MM.1S (cell line): ENCODE measurements around the gene TJP2.

Source experiments
- DNase-seq: peaks from one replicate; pipeline ENCODE4 v3.0.0-alpha.2; 2015
- H2AFZ ChIP-seq: fragments of 300-600 bp; sonication (generic); 2 replicates; pipeline ENCODE4 v1.6.0; 2016; ENCODE audit warnings: antibody characterized with exemption, low read length
- H3F3A ChIP-seq: fragments of 300-600 bp; sonication (generic); 2 replicates; pipeline ENCODE4 v1.6.1; 2016; ENCODE audit warnings: mild to moderate bottlenecking, antibody characterized with exemption, low read length, moderate library complexity, mixed read lengths; ENCODE audit not compliant: insufficient read depth
- H3K27ac ChIP-seq: fragments of 300-600 bp; sonication (generic); 2 replicates; pipeline ENCODE4 v1.5.1; 2016; ENCODE audit warnings: mild to moderate bottlenecking, low read length
- H3K27me3 ChIP-seq: fragments of 300-600 bp; sonication (generic); replicated peaks from 2 replicates; pipeline ENCODE4 v1.6.0; 2016; ENCODE audit warnings: low read length; ENCODE audit not compliant: insufficient read depth
- H3K36me3 ChIP-seq: fragments of 300-600 bp; sonication (generic); replicated peaks from 2 replicates; pipeline ENCODE4 v1.6.1; 2016; ENCODE audit warnings: mild to moderate bottlenecking, low read length, mixed read lengths; ENCODE audit not compliant: insufficient read depth
- H3K4me1 ChIP-seq: fragments of 300-600 bp; sonication (generic); 2 replicates; pipeline ENCODE4 v1.6.1; 2016; ENCODE audit warnings: low read length, mixed read lengths
- H3K4me2 ChIP-seq: fragments of 300-600 bp; sonication (generic); 2 replicates; pipeline ENCODE4 v1.6.0; 2016; ENCODE audit warnings: low read depth, low read length
- H3K4me3 ChIP-seq: fragments of 300-600 bp; sonication (generic); 2 replicates; pipeline ENCODE4 v1.5.1; 2016; ENCODE audit warnings: low read length, mixed read lengths
- H3K79me2 ChIP-seq: fragments of 300-600 bp; sonication (generic); 2 replicates; pipeline ENCODE4 v1.6.1; 2016; ENCODE audit warnings: mixed run types, low read length, mixed read lengths
- H3K9ac ChIP-seq: fragments of 300-600 bp; sonication (generic); 2 replicates; pipeline ENCODE4 v1.6.1; 2016; ENCODE audit warnings: low read length, mixed read lengths
- H3K9me2 ChIP-seq: fragments of 300-600 bp; sonication (generic); replicated peaks from 2 replicates; pipeline ENCODE4 v1.6.1; 2016; ENCODE audit warnings: mild to moderate bottlenecking, low read length, mixed read lengths; ENCODE audit not compliant: insufficient read depth
- H3K9me3 ChIP-seq: fragments of 300-600 bp; sonication (generic); replicated peaks from 2 replicates; pipeline ENCODE4 v1.6.1; 2016; ENCODE audit warnings: mild to moderate bottlenecking, low read length, mixed read lengths; ENCODE audit not compliant: insufficient read depth
- H4K20me1 ChIP-seq: fragments of 300-600 bp; sonication (generic); 2 replicates; pipeline ENCODE4 v1.6.1; 2016; ENCODE audit warnings: mild to moderate bottlenecking, low read length, moderate library complexity, mixed read lengths; ENCODE audit not compliant: insufficient read depth
- EZH2 ChIP-seq: fragments of 300-600 bp; sonication (generic); optimal IDR thresholded peaks from 2 replicates; pipeline ENCODE3; 2017; ENCODE audit warnings: low read depth, mild to moderate bottlenecking, antibody characterized with exemption, low read length, mixed read lengths
- EZH2phosphoT487 ChIP-seq: fragments of 300-600 bp; sonication (generic); IDR thresholded peaks from 2 replicates; pipeline ENCODE4 v1.6.1; 2018; ENCODE audit warnings: antibody characterized with exemption, low read length
- TF ChIP-seq, protein P1 (sequence below): fragments of 300-600 bp; sonication (generic); IDR thresholded peaks from 2 replicates; pipeline ENCODE4 v1.5.1; 2016; ENCODE audit warnings: antibody characterized with exemption, low read length, mixed read lengths

TJP2 gene

DNA sequence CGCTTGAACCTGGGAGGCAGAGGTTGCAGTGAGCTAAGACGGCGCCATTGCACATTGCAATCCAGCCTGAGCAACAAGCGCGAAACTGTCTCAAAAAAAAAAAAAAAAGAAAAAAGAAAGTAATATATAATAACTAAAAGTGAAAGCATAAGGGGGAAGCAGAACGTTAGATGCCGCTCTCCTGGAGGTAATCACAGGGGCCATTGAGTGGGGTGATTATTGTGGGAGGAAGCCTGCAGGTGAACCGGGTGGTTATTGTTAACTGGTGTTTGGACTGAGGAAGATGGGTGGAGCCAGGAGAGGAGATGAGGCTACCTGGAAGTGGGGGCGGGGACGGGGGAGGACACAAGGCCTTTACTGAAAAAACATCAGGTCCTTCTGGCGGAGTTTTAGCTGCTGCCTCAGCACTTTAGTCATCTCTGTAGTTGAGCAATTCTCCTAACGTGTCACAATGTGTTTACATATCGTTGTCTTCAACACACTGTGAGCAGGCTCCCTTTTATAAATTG lies 5.3 kb upstream of the TJP2 start:
- peaks cover 3% of the 10 kb centered on the region; the same call in 1 of the 2 replicates for H3K4me1 ChIP-seq
- peak overlapping the region; percentile 37; the same call in 1 of the 2 replicates for H3K27ac ChIP-seq
- peak overlapping the region; percentile 40 for H2AFZ ChIP-seq
- peak overlapping the region; percentile 43; the same call in 1 of the 2 replicates for H3K4me3 ChIP-seq
- H3F3A ChIP-seq, result peaks cover 8% of the 10 kb centered on the region; the same call in 1 of the 2 replicates
- no peaks in the 10 kb centered on the region for H3K9me2 ChIP-seq
- no peaks in the 10 kb centered on the region for H3K79me2 ChIP-seq
- H3K27me3 ChIP-seq, result no peaks in the 10 kb centered on the region
- TF ChIP-seq, protein P1, sequence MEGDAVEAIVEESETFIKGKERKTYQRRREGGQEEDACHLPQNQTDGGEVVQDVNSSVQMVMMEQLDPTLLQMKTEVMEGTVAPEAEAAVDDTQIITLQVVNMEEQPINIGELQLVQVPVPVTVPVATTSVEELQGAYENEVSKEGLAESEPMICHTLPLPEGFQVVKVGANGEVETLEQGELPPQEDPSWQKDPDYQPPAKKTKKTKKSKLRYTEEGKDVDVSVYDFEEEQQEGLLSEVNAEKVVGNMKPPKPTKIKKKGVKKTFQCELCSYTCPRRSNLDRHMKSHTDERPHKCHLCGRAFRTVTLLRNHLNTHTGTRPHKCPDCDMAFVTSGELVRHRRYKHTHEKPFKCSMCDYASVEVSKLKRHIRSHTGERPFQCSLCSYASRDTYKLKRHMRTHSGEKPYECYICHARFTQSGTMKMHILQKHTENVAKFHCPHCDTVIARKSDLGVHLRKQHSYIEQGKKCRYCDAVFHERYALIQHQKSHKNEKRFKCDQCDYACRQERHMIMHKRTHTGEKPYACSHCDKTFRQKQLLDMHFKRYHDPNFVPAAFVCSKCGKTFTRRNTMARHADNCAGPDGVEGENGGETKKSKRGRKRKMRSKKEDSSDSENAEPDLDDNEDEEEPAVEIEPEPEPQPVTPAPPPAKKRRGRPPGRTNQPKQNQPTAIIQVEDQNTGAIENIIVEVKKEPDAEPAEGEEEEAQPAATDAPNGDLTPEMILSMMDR, result no peak
- TF ChIP-seq EZH2, result no peak
- TF ChIP-seq EZH2phosphoT487, result no peak
- DNase-seq, result peak; percentile 84
- no peaks in the 10 kb centered on the region for H3K9me3 ChIP-seq
- H3K9ac ChIP-seq, result no peak overlapping the region
- no peaks in the 10 kb centered on the region for H4K20me1 ChIP-seq
- peak overlapping the region; percentile 54; the same call in 1 of the 2 replicates for H3K4me2 ChIP-seq
- H3K36me3 ChIP-seq, result no peaks in the 10 kb centered on the region

DNA sequence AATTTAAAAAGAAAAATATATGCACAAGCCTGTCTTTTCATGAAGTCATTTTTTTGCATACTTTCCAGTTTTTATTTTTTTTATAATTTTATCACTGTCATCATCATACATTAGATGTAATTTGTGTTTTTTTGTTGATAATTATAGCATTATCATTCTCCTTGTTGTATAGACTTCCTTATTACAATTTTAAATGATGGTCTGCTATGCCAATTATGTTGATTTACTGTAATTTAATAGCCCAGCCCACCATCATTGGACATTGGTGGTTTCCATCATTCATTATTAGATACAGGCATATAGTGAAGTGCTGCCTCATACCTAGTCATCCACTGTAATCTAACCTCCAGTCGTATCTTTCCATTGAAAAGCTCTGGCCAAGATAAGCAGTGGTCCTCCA lies 3.8 kb upstream of the TJP2 start:
- Histone ChIP-seq H3K79me2 (peaks cover 11% of the 10 kb centered on the region), H3K36me3 (no peaks in the 10 kb centered on the region), H3K4me2 (no peak overlapping the region), H3F3A (peaks cover 18% of the 10 kb centered on the region), H3K4me1 (peaks cover 3% of the 10 kb centered on the region; the same call in 1 of the 2 replicates), H2AFZ (no peak overlapping the region), H3K4me3 (no peak overlapping the region), H3K9me2 (no peaks in the 10 kb centered on the region), H3K9me3 (no peaks in the 10 kb centered on the region), H3K27ac (no peak overlapping the region), H3K9ac (no peak overlapping the region), H4K20me1 (no peaks in the 10 kb centered on the region), H3K27me3 (no peaks in the 10 kb centered on the region)
- TF ChIP-seq EZH2phosphoT487, result no peak
- TF ChIP-seq EZH2, result no peak
- TF ChIP-seq, protein P1, result no peak
- DNase-seq, result no peak

DNA sequence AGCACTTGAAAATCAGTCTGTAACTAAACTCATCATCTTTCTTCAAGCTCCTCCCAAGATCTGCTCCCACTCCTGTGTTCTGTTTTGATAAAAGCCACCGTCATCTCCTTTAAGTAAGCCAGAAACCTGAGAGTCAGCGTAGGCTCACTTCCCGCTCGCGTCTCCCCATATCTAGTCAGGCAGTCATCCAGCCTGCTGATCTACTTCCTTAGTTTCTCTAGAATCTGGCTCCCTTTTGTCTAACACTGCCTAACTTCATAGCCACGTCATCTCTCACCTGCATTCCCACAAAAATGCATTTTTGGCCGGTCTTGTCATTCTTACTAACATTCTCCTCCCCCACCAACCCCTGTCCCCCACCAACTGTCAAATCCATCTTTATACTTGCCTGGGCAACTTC lies 3.0 kb upstream of the TJP2 start:
- Histone ChIP-seq H2AFZ (no peak overlapping the region), H3K4me2 (no peak overlapping the region), H3K79me2 (peaks cover 19% of the 10 kb centered on the region), H3K27ac (no peak overlapping the region), H3K4me3 (no peak overlapping the region), H3K9me3 (no peaks in the 10 kb centered on the region), H3K9me2 (no peaks in the 10 kb centered on the region), H3F3A (peaks cover 22% of the 10 kb centered on the region), H4K20me1 (no peaks in the 10 kb centered on the region), H3K36me3 (no peaks in the 10 kb centered on the region), H3K4me1 (peaks cover 10% of the 10 kb centered on the region), H3K27me3 (no peaks in the 10 kb centered on the region), H3K9ac (no peak overlapping the region)
- TF ChIP-seq, protein P1, result no peak
- TF ChIP-seq EZH2 (no peak), EZH2phosphoT487 (no peak)
- DNase-seq, result no peak
